ENCODE measurements around the gene C1QL1.

The C1QL1 gene

DNA sequence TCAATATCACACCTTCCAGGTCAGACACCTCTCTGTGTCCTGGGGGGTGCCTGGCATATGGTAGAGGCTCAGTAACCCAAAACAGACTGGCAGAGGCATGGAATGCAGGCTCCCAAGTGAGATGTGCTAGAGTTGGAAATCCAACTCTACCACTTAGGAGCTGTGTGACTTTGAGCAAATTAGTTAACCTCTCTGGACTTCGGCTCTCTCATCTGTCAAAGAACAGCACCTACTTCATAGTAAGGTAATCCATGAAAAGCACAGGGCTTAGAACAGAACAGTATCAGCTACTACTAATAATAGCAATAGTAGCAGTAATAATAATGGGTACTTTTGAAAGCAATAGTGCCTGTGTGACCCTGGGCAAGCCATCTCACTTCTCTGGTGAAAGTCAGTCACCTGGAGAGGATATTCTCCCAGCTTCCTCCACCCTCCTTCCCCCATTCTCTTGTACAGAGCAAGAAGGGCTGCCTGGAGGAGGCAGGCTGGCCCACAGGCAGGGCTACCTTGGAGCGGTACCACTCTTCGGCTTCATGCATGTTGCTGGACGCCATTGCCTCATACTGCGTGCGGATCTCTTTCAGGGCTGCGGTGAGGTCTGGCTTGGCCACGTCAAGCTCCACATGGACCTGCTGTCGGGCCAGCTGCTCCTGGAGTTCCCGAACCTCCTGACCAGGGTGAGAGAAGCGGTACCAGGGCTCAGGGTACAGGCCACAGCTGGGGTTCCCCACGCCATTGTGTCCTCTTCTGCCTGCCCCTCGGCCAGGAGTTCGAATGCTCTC, 55.1 kb downstream of the C1QL1 start:
- TF ChIP-seq, protein P1, sequence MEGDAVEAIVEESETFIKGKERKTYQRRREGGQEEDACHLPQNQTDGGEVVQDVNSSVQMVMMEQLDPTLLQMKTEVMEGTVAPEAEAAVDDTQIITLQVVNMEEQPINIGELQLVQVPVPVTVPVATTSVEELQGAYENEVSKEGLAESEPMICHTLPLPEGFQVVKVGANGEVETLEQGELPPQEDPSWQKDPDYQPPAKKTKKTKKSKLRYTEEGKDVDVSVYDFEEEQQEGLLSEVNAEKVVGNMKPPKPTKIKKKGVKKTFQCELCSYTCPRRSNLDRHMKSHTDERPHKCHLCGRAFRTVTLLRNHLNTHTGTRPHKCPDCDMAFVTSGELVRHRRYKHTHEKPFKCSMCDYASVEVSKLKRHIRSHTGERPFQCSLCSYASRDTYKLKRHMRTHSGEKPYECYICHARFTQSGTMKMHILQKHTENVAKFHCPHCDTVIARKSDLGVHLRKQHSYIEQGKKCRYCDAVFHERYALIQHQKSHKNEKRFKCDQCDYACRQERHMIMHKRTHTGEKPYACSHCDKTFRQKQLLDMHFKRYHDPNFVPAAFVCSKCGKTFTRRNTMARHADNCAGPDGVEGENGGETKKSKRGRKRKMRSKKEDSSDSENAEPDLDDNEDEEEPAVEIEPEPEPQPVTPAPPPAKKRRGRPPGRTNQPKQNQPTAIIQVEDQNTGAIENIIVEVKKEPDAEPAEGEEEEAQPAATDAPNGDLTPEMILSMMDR (IDR thresholded peaks at IDR 0.05; ENCODE audit: low read depth, low read length, poor library complexity, severe bottlenecking): no peak
- TF ChIP-seq EZH2phosphoT487 (IDR thresholded peaks at IDR 0.05; ENCODE audit: borderline replicate concordance, low read length): no peak
- Histone ChIP-seq H3K79me2 (ENCODE audit: control insufficient read depth, low read length) (no peaks in the 10 kb centered on the region), H3K27ac (ENCODE audit: low read depth, low read length) (no peak overlapping the region), H3K4me3 (ENCODE audit: low read length) (no peak overlapping the region), H3K4me1 (ENCODE audit: control insufficient read depth, low read length) (peaks cover 22% of the 10 kb centered on the region), H4K20me1 (ENCODE audit: control insufficient read depth, insufficient read depth, low read depth, low read length) (no peaks in the 10 kb centered on the region), H3F3A (ENCODE audit: control insufficient read depth, insufficient read depth) (no peaks in the 10 kb centered on the region), H3K36me3 (ENCODE audit: control insufficient read depth, low read length) (no peaks in the 10 kb centered on the region), H3K27me3 (ENCODE audit: control insufficient read depth, low read length) (peaks cover 46% of the 10 kb centered on the region), H3K9me2 (replicated peaks; ENCODE audit: control insufficient read depth, low read length) (no peaks in the 10 kb centered on the region), H3K4me2 (ENCODE audit: low read length) (no peak overlapping the region), H3K9me3 (ENCODE audit: control insufficient read depth, insufficient read depth, low read length) (no peaks in the 10 kb centered on the region)

DNA sequence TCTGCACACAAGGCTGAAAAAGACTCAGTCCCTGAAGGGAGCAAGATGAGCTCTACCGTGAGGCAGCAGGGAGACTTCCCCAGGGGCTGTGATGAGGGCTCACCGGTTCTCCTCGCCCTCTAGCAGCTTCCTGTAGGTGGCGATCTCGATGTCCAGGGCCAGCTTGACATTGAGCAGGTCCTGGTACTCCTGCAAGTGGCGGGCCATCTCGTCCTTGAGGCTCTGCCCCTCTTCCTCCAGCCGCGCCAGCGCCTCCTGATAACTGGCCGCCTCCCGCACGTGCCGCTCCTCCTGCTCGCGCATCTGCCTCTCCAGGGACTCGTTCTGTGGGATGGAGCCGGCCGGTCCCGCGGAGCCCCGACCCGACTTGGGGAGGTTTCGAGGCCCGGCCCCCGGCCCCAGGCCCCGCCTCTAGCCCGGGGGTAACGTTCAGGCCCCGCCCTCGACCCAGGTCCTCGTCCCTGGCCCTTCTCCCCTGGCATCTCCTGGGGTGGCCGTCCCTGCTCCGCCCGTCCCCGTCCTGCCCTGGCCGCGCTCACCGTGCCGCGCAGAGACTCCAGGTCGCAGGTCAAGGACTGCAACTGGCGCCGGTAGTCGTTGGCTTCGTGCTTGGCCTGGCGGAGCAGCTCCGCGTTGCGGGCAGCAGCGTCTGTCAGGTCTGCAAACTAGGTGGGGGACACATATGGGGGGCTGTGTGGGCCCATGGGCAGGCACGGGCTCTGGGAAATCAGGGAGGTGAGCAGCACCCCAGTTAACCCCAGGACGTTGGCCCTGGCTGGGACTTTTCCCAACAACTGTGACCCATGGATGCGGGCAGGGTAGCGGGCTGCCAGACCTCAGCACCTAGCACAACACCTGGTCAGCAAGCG, 56.7 kb downstream of the C1QL1 start:
- no peaks in the 10 kb centered on the region for H3K36me3 ChIP-seq (ENCODE audit: control insufficient read depth, low read length)
- no peak overlapping the region for H3K27ac ChIP-seq (ENCODE audit: low read depth, low read length)
- TF ChIP-seq, protein P1 (IDR thresholded peaks at IDR 0.05; ENCODE audit: low read depth, low read length, poor library complexity, severe bottlenecking): peak; percentile 63
- peak; percentile 60; the same call in 1 of the 2 replicates for TF ChIP-seq EZH2phosphoT487 (IDR thresholded peaks at IDR 0.05; ENCODE audit: borderline replicate concordance, low read length)
- H3F3A ChIP-seq (ENCODE audit: control insufficient read depth, insufficient read depth): no peaks in the 10 kb centered on the region
- H3K9me2 ChIP-seq (replicated peaks; ENCODE audit: control insufficient read depth, low read length): no peaks in the 10 kb centered on the region
- no peaks in the 10 kb centered on the region for H3K9me3 ChIP-seq (ENCODE audit: control insufficient read depth, insufficient read depth, low read length)
- H4K20me1 ChIP-seq (ENCODE audit: control insufficient read depth, insufficient read depth, low read depth, low read length): no peaks in the 10 kb centered on the region
- H3K79me2 ChIP-seq (ENCODE audit: control insufficient read depth, low read length): no peaks in the 10 kb centered on the region
- H3K4me2 ChIP-seq (ENCODE audit: low read length): peak overlapping the region; percentile 55
- peaks cover 22% of the 10 kb centered on the region for H3K4me1 ChIP-seq (ENCODE audit: control insufficient read depth, low read length)
- H3K4me3 ChIP-seq (ENCODE audit: low read length): peak overlapping the region; percentile 32
- H3K27me3 ChIP-seq (ENCODE audit: control insufficient read depth, low read length): peaks cover 46% of the 10 kb centered on the region

DNA sequence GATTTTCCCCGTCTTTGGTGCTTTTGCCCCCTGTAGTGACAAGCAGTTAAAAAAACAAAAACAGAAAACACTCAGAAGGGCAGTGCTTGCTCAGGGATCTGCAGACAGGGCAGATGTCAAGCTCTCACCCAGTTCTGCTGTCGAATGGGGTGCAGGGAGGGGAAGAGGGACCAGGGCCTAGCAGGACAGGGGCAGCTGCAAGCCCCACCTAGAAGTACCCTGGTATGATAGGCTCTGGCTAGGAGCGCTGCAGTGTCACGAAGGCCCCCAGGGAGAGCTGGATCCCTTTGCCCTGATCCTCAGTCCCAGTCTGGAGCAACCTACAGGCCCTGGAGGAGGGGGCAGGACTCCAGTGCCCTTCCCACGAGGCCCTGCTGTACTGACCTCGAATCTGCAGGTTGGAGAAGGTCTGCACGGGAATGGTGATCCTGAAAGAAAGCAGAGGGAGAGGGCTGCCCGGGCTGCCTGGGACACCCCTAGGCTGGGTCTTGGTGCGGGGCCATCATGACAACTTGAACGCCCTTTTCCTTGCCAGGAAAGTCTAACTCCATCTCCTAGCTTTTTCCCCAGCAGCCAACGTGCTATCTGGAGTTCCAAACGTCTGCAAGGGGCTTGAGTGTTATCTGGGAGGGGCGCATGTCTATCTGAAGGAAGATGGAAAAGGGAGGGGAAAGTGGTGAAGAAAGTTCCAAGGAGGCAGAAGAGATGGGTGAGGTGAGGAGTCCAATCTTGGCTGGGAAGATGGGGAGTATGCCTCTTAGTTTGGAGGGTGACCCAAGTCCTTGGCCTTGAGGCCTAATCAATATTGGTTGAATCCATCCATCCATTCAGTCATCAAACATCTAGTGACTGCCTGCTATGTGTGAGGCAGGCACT, 57.6 kb downstream of the C1QL1 start:
- no peaks in the 10 kb centered on the region for H3K9me2 ChIP-seq (replicated peaks; ENCODE audit: control insufficient read depth, low read length)
- no peaks in the 10 kb centered on the region for H4K20me1 ChIP-seq (ENCODE audit: control insufficient read depth, insufficient read depth, low read depth, low read length)
- peaks cover 22% of the 10 kb centered on the region for H3K4me1 ChIP-seq (ENCODE audit: control insufficient read depth, low read length)
- H3K36me3 ChIP-seq (ENCODE audit: control insufficient read depth, low read length): no peaks in the 10 kb centered on the region
- no peak overlapping the region for H3K27ac ChIP-seq (ENCODE audit: low read depth, low read length)
- H3K9me3 ChIP-seq (ENCODE audit: control insufficient read depth, insufficient read depth, low read length): no peaks in the 10 kb centered on the region
- no peaks in the 10 kb centered on the region for H3K79me2 ChIP-seq (ENCODE audit: control insufficient read depth, low read length)
- H3K4me2 ChIP-seq (ENCODE audit: low read length): 0 out of 2 replicates have a peak overlapping the region, but pooled peaks have one; percentile 55
- H3K27me3 ChIP-seq (ENCODE audit: control insufficient read depth, low read length): peaks cover 47% of the 10 kb centered on the region
- TF ChIP-seq, protein P1 (IDR thresholded peaks at IDR 0.05; ENCODE audit: low read depth, low read length, poor library complexity, severe bottlenecking): no peak
- no peak for TF ChIP-seq EZH2phosphoT487 (IDR thresholded peaks at IDR 0.05; ENCODE audit: borderline replicate concordance, low read length)
- H3F3A ChIP-seq (ENCODE audit: control insufficient read depth, insufficient read depth): no peaks in the 10 kb centered on the region
- no peak overlapping the region for H3K4me3 ChIP-seq (ENCODE audit: low read length)

All from DOHH2 (cell line).